ENCODE results near the gene VAV1. TPM values are rescaled to one million over a fixed set of nuclear protein-coding genes. Genes with fewer than 3 reads are reported as not detected.

Gene VAV1
- total and polyA plus RNA-seq, 2 donors: 42.2 to 59.3 TPM

DNA sequence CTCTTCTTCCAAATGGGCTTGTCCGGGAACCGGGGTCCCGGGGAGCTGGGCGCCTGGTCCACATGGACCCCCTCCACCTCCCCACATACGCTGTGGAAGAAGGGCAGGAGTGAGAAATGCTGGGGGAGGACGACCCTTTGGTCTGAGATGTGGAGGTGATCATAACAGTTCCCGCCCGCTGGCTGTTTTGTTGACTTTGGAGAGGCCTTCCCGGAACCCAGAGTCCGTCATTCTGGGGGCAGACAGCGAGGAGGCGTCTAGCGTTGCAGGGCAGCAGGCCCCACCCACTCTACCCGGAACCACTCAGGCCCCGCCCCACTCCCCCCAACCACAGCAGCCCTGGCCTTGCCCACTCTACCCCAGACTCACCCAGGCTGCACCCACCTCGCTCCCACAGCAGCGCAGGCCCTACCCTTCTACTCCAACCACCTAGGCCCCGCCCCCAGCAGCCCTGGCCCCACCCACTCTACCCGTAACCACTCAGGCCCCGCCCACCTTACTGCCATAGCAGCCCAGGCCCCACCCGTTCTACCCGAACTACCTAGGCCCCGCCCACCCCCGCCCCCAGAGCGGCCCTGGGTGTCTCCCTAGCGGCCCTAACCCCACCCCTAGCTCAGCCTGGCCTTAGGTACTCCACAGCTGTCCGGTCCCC, 42.2 kb upstream of the VAV1 start:
- H3K36me3 ChIP-seq (ENCODE audit: control insufficient read depth in 2 of 2, insufficient read depth in 2 of 2, low read length in 1 of 2): peaks cover 15 to 40% of the 10 kb centered on the region in 2 donors
- no peak overlapping the region for H3K4me3 ChIP-seq (ENCODE audit: low read length in 2 of 2)
- WGBS: 94% methylated on average over 27 of the region's 27 CpGs
- H3K9me3 ChIP-seq (ENCODE audit: control insufficient read depth in 2 of 2, insufficient read depth in 1 of 2, low read length in 1 of 2): no peaks in the 10 kb centered on the region
- no peaks in the 10 kb centered on the region for H3K4me1 ChIP-seq (ENCODE audit: control insufficient read depth in 2 of 2, insufficient read depth in 2 of 2, low read length in 2 of 2)
- H3K27me3 ChIP-seq (ENCODE audit: control insufficient read depth in 2 of 2, insufficient read depth in 1 of 2, low read length in 1 of 2): no peaks in the 10 kb centered on the region
- H3K27ac ChIP-seq (ENCODE audit: low read depth in 1 of 2, low read length in 1 of 2): peak overlapping the region in 1 of 2 donors; percentile 61
- DNase-seq (ENCODE audit: low read depth in 6 of 9, low spot score in 9 of 9): peak in 1 of 9 donors; percentile 18

DNA sequence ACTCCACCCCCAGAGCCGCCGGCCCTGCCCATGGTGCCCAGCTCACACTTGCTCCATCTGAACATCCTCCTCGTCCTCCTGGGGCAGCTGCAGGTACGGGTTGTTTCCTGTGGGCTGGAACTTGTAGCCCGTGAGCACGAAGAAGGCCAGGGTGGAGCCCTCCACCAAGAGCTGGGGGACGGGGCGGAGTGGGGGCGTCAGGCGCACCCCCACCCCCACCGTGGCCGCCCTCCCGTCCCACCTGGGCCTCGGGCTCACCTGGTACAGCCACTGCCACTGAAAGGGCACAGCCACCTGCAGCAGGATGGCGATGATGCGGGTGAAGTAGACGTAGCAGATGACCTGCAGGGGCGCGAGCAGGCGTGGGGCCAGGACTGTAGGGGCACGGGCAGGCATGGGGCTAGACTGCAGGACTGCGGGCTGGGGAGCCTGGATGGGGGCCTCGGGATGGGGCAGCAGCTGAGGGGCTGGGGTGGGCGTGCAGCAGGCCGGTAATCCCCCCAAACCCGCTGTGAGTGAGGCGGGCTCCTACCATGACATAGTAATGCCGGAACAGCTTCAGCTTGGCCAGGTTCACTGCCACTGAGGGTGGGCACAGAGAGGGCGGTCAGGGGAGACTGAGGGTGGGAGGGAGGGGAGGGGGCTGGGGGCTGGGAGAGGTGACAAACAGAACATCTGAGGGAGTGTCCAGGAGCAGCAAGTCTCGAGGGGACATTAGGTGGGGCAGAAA, 41.4 kb upstream of the VAV1 start:
- 95% methylated on average over 30 of the region's 30 CpGs for WGBS
- H3K9me3 ChIP-seq (ENCODE audit: control insufficient read depth in 2 of 2, insufficient read depth in 1 of 2, low read length in 1 of 2): no peaks in the 10 kb centered on the region
- no peak overlapping the region for H3K4me3 ChIP-seq (ENCODE audit: low read length in 2 of 2)
- DNase-seq (ENCODE audit: low read depth in 6 of 9, low spot score in 9 of 9): no peak
- peaks cover 15 to 40% of the 10 kb centered on the region in 2 donors for H3K36me3 ChIP-seq (ENCODE audit: control insufficient read depth in 2 of 2, insufficient read depth in 2 of 2, low read length in 1 of 2)
- peaks cover under 1 to 7% of the 10 kb centered on the region in 2 donors for H3K4me1 ChIP-seq (ENCODE audit: control insufficient read depth in 2 of 2, insufficient read depth in 2 of 2, low read length in 2 of 2)
- peak overlapping the region in 1 of 2 donors; percentile 8 for H3K27ac ChIP-seq (ENCODE audit: low read depth in 1 of 2, low read length in 1 of 2)
- H3K27me3 ChIP-seq (ENCODE audit: control insufficient read depth in 2 of 2, insufficient read depth in 1 of 2, low read length in 1 of 2): no peaks in the 10 kb centered on the region

DNA sequence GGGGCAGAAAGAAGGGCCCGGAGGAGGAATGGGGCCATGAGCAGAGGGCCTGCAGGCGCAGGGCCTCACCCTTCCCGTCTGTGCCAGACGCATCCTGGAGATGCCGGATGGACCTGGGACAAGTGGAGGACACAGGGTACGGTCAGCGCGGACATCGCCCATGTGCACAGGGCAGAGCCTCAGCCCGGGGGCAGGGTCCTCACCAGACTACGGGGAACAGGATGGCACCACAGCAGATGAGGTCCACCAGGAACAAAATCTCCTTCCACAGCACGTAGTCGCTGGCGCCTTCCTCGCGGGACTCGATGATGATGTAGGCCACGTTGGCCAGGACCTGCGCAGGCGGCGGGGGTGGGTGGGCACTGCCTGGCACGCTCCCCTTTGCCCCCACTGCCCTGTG, 40.7 kb upstream of the VAV1 start:
- WGBS: 94% methylated on average over 22 of the region's 22 CpGs
- no peak overlapping the region for H3K4me3 ChIP-seq (ENCODE audit: low read length in 2 of 2)
- no peak overlapping the region for H3K27ac ChIP-seq (ENCODE audit: low read depth in 1 of 2, low read length in 1 of 2)
- H3K36me3 ChIP-seq (ENCODE audit: control insufficient read depth in 2 of 2, insufficient read depth in 2 of 2, low read length in 1 of 2): peaks cover 15 to 40% of the 10 kb centered on the region in 2 donors
- no peaks in the 10 kb centered on the region for H3K27me3 ChIP-seq (ENCODE audit: control insufficient read depth in 2 of 2, insufficient read depth in 1 of 2, low read length in 1 of 2)
- DNase-seq (ENCODE audit: low read depth in 6 of 9, low spot score in 9 of 9): no peak
- H3K9me3 ChIP-seq (ENCODE audit: control insufficient read depth in 2 of 2, insufficient read depth in 1 of 2, low read length in 1 of 2): peaks cover 0 to under 1% of the 10 kb centered on the region in 2 donors
- peaks cover 2 to 14% of the 10 kb centered on the region in 2 donors for H3K4me1 ChIP-seq (ENCODE audit: control insufficient read depth in 2 of 2, insufficient read depth in 2 of 2, low read length in 2 of 2)

GRCh38 chr19:6732803-6733337, 39.6 kb upstream of the VAV1 start:
- 95% methylated on average over 21 of the region's 21 CpGs for WGBS
- no peaks in the 10 kb centered on the region for H3K27me3 ChIP-seq (ENCODE audit: control insufficient read depth in 2 of 2, insufficient read depth in 1 of 2, low read length in 1 of 2)
- DNase-seq (ENCODE audit: low read depth in 6 of 9, low spot score in 9 of 9): no peak
- H3K27ac ChIP-seq (ENCODE audit: low read depth in 1 of 2, low read length in 1 of 2): no peak overlapping the region
- H3K4me1 ChIP-seq (ENCODE audit: control insufficient read depth in 2 of 2, insufficient read depth in 2 of 2, low read length in 2 of 2): peaks cover 3 to 17% of the 10 kb centered on the region in 2 donors
- peaks cover 15 to 40% of the 10 kb centered on the region in 2 donors for H3K36me3 ChIP-seq (ENCODE audit: control insufficient read depth in 2 of 2, insufficient read depth in 2 of 2, low read length in 1 of 2)
- H3K9me3 ChIP-seq (ENCODE audit: control insufficient read depth in 2 of 2, insufficient read depth in 1 of 2, low read length in 1 of 2): peaks cover 0 to 2% of the 10 kb centered on the region in 2 donors
- H3K4me3 ChIP-seq (ENCODE audit: low read length in 2 of 2): no peak overlapping the region

DNA sequence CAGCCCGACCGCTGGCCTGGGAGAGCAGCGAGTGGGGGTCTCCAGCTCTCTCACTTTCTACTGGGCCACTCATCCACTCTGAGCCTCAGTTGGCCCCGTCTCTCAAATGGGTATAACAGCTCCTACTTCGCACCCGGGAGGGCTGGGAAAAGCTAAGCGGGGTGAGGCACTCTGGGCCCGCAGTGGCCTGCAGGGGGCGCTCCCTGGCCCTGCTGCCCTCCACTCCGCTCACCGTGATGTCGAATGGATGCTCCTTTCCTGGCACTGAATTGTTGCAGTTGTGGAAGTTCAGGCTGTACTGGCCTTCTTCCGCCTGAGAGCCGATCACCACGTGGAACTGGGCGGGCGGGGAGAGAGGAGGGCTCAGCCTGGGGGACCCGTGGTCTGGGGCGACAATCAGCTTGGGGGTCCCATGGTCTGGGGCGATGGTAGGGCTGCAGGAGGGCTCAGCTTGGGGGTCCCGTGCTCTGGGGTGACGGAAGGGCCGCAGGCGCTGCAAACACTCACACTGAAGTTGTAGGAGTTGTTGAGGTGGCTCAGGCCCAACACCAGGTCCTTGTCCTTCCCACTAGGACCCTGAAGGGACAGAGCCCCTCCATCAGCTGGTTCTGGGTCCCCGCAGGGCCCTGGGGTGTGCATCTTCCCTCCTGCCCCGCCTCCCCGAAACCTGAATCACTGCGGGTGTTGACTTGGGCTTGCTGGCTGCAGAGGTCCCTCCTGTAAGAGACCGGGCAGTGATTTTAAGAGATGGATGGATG, 39.0 kb upstream of the VAV1 start:
- no peak overlapping the region for H3K27ac ChIP-seq (ENCODE audit: low read depth in 1 of 2, low read length in 1 of 2)
- H3K9me3 ChIP-seq (ENCODE audit: control insufficient read depth in 2 of 2, insufficient read depth in 1 of 2, low read length in 1 of 2): peaks cover 0 to 2% of the 10 kb centered on the region in 2 donors
- H3K4me1 ChIP-seq (ENCODE audit: control insufficient read depth in 2 of 2, insufficient read depth in 2 of 2, low read length in 2 of 2): peaks cover 10 to 24% of the 10 kb centered on the region in 2 donors
- WGBS: 97% methylated on average over 29 of the region's 29 CpGs
- no peak for DNase-seq (ENCODE audit: low read depth in 6 of 9, low spot score in 9 of 9)
- H3K36me3 ChIP-seq (ENCODE audit: control insufficient read depth in 2 of 2, insufficient read depth in 2 of 2, low read length in 1 of 2): peaks cover 15 to 40% of the 10 kb centered on the region in 2 donors
- H3K4me3 ChIP-seq (ENCODE audit: low read length in 2 of 2): no peak overlapping the region
- H3K27me3 ChIP-seq (ENCODE audit: control insufficient read depth in 2 of 2, insufficient read depth in 1 of 2, low read length in 1 of 2): no peaks in the 10 kb centered on the region

DNA sequence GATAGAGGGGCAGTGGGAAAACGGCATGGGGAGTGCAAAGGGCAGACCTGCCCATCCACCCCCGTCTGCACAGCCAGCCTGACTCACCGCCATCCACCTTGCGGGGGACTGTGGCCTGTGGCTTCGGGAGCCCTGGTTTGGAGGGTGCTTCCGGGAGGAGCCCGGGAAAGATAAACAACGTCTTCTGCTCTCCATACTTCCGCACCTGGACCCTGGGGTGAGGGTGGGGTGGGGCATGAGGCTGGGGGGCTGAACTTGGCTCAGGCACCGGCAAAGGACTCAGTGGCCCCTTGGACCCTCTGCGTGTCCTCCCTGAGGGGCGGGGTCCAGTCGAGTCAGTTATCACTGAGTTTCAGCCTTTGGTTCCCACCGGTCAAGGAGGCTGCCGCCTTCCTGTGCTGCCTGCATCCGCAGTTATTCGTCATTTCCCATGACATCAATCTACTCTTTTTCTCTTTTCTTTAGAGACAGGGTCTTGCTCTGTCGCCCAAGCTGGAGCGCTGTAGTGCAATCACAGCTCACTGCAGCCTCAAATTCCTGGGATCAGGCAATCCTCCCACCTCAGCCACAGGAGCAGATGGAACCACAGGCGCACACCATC, 38.3 kb upstream of the VAV1 start:
- H3K27ac ChIP-seq (ENCODE audit: low read depth in 1 of 2, low read length in 1 of 2): no peak overlapping the region
- no peak for DNase-seq (ENCODE audit: low read depth in 6 of 9, low spot score in 9 of 9)
- H3K9me3 ChIP-seq (ENCODE audit: control insufficient read depth in 2 of 2, insufficient read depth in 1 of 2, low read length in 1 of 2): peaks cover 0 to 2% of the 10 kb centered on the region in 2 donors
- peaks cover 15 to 40% of the 10 kb centered on the region in 2 donors for H3K36me3 ChIP-seq (ENCODE audit: control insufficient read depth in 2 of 2, insufficient read depth in 2 of 2, low read length in 1 of 2)
- no peaks in the 10 kb centered on the region for H3K27me3 ChIP-seq (ENCODE audit: control insufficient read depth in 2 of 2, insufficient read depth in 1 of 2, low read length in 1 of 2)
- H3K4me1 ChIP-seq (ENCODE audit: control insufficient read depth in 2 of 2, insufficient read depth in 2 of 2, low read length in 2 of 2): peaks cover 17 to 31% of the 10 kb centered on the region in 2 donors
- WGBS: 93% methylated on average over 20 of the region's 20 CpGs
- no peak overlapping the region for H3K4me3 ChIP-seq (ENCODE audit: low read length in 2 of 2)

DNA sequence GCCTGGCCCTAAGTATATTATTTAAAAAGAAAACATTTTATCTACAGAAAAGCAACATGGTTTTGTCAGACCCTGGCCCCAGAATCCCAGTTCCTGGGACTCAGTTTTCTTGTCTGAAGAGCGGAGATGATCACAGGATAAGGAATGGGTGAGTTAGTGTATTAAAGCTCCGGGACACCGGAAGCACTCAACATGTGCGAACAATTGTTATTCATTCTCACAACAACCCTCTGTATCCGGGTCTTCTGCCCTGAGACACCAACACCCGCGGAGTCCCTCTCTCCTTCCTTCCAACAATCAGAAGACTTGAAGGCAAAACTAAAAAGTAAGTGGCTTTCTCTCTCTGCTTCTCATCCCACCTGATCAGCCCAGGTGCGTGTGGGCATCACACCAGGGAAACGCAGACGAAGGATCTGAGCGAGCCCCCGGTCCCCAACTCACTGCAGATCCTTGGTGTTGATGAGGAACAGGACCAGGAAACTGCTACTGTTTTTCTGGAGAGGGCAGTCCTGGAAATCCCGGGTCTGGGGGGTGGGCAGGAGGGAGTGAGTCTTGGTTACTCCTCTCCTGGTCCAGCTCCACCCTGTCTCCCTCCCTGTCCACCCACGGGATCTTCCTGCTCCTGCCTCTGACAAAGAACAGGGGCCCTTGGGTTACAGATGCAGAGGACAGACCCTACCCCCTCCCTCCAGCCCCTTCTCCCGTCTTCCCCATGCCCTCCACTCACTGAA, 37.2 kb upstream of the VAV1 start:
- Histone ChIP-seq H3K4me1 (ENCODE audit: control insufficient read depth in 2 of 2, insufficient read depth in 2 of 2, low read length in 2 of 2) (peaks cover 21 to 40% of the 10 kb centered on the region in 2 donors), H3K27ac (ENCODE audit: low read depth in 1 of 2, low read length in 1 of 2) (peak overlapping the region in 1 of 2 donors; percentile 96), H3K36me3 (ENCODE audit: control insufficient read depth in 2 of 2, insufficient read depth in 2 of 2, low read length in 1 of 2) (peaks cover 15 to 37% of the 10 kb centered on the region in 2 donors), H3K27me3 (ENCODE audit: control insufficient read depth in 2 of 2, insufficient read depth in 1 of 2, low read length in 1 of 2) (peaks cover 8% of the 10 kb centered on the region in 2 donors), H3K4me3 (ENCODE audit: low read length in 2 of 2) (peak overlapping the region in 1 of 2 donors; percentile 12), H3K9me3 (ENCODE audit: control insufficient read depth in 2 of 2, insufficient read depth in 1 of 2, low read length in 1 of 2) (peaks cover 0 to 7% of the 10 kb centered on the region in 2 donors)
- no peak for DNase-seq (ENCODE audit: low read depth in 6 of 9, low spot score in 9 of 9)
- WGBS: 96% methylated on average over 15 of the region's 15 CpGs

Data from thymus (tissue), 11 donors.